ENCODE measurements around the gene LRMDA.

Gene LRMDA

DNA sequence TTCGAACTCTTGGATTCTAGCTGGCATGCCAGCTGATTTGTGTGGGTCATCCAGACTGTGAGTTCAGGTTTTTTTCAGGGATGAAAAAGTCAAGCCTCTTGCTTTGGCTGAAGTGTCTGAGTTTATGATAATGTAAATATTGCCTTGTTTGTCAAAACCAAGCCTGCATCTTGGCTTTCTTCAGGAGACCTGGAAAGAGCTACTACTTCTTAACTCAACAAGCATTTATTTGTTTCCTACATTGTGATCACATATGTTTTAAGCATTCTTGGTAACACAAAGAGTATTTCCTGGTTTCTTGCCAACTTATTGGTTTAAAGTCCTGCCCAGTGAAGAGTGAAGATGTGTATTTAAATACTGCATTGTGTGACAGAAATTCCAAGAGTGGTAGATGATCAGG lies 407.1 kb downstream of the LRMDA start:
- TF ChIP-seq, protein P1, sequence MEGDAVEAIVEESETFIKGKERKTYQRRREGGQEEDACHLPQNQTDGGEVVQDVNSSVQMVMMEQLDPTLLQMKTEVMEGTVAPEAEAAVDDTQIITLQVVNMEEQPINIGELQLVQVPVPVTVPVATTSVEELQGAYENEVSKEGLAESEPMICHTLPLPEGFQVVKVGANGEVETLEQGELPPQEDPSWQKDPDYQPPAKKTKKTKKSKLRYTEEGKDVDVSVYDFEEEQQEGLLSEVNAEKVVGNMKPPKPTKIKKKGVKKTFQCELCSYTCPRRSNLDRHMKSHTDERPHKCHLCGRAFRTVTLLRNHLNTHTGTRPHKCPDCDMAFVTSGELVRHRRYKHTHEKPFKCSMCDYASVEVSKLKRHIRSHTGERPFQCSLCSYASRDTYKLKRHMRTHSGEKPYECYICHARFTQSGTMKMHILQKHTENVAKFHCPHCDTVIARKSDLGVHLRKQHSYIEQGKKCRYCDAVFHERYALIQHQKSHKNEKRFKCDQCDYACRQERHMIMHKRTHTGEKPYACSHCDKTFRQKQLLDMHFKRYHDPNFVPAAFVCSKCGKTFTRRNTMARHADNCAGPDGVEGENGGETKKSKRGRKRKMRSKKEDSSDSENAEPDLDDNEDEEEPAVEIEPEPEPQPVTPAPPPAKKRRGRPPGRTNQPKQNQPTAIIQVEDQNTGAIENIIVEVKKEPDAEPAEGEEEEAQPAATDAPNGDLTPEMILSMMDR (conservative IDR thresholded peaks at IDR 0.05; ENCODE audit: low read length), result no peak
- DNase-seq (ENCODE audit: low read depth), result no peak
- H3K4me3 ChIP-seq (ENCODE audit: low read length), result no peak overlapping the region

DNA sequence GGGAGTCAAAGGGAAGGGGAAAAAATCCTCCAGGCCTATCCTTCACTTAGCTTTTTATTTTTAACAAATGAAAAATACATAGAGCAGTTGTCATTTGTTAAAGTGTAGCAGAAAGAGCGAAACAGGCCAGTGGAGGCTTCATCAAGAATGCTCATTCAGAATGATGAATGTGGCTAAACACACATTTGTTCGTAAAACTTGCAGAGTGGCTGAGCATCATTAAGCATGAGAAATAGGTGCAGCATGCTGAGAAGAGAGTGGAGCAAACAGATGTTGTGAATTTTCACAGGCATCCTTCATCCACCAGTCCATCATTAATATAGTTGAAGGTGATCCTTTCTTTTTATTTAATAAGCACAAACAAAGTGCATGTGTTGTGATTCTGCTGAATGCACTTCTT lies 407.6 kb downstream of the LRMDA start:
- TF ChIP-seq, protein P1 (conservative IDR thresholded peaks at IDR 0.05; ENCODE audit: low read length), result no peak
- DNase-seq (ENCODE audit: low read depth), result no peak
- H3K4me3 ChIP-seq (ENCODE audit: low read length), result no peak overlapping the region

DNA sequence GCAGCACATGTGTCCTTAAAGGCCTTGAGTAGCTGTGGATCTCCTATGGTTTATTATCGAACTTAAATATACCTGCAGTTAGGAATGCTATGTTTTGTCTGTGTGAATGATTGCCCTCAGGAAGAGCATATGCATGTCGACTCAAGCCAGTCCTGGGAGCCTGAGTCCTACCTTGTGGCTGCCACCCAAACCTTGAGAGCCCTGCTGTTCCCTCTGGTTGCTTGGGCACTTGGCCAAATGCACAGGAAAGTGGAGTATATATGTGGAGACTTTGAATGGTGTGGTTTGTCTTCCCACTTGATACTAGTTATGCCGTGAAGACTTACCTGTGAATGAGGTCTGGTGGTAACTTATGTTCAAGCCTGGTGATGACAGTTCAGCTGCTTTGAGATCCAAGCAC lies 409.8 kb downstream of the LRMDA start:
- TF ChIP-seq, protein P1 (conservative IDR thresholded peaks at IDR 0.05; ENCODE audit: low read length), result no peak
- DNase-seq (ENCODE audit: low read depth), result no peak
- no peak overlapping the region for H3K4me3 ChIP-seq (ENCODE audit: low read length)

DNA sequence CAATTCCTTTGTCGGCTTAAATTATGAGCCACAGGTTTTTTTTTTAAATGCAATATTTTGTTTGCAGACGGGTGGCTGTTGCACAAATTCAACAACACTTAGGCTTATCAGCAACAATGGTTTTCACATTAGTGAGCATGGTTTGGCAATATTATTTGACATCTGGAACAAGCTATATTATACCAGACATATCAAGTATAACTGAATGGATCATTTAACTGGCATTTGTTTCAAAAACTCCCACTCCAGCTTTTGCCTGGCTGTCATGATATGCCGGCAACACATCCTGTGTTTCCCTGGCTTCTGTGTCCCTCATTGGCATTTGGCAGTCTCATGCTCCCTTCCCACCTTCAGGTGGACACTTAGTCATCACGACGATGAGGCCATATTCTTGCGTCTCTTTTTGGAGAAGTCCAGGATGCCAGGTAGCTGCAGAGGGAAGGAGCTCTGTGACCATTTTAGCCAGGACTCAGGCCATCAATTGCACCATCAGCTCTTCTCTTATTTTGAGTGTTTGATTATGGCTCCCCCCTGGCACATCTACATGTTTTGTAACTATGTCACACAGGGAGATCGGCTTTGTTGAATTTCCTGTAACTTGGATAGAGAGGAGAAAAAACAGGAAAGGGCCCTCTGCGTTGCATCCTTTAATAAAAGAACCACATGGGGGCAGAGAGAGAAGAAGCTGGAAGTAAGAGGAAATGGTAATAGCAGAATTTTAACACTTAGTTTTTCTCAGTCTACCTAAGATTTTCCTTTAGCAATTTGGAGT lies 413.9 kb downstream of the LRMDA start:
- H3K4me3 ChIP-seq (ENCODE audit: low read length), result no peak overlapping the region
- TF ChIP-seq, protein P1 (conservative IDR thresholded peaks at IDR 0.05; ENCODE audit: low read length), result no peak
- no peak for DNase-seq (ENCODE audit: low read depth)

DNA sequence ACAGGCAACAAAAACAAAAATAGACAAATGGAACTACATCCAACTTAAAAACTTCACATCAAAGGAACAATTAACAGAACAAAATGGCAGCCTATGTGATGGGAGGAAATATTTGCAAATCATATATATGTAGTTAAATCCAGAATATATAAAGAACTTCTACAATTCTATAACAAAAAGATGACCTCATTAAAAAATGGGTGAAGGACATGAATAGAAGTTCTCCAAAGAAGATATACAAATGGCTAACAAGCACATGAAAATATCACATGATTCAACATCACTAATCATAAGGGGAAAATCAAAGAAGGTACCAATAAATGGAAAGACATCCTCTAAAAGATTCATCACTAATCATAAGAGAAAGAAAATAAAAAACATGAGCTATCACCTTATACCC lies 416.1 kb downstream of the LRMDA start:
- DNase-seq (ENCODE audit: low read depth), result no peak
- H3K4me3 ChIP-seq (ENCODE audit: low read length), result no peak overlapping the region
- TF ChIP-seq, protein P1 (conservative IDR thresholded peaks at IDR 0.05; ENCODE audit: low read length), result no peak

DNA sequence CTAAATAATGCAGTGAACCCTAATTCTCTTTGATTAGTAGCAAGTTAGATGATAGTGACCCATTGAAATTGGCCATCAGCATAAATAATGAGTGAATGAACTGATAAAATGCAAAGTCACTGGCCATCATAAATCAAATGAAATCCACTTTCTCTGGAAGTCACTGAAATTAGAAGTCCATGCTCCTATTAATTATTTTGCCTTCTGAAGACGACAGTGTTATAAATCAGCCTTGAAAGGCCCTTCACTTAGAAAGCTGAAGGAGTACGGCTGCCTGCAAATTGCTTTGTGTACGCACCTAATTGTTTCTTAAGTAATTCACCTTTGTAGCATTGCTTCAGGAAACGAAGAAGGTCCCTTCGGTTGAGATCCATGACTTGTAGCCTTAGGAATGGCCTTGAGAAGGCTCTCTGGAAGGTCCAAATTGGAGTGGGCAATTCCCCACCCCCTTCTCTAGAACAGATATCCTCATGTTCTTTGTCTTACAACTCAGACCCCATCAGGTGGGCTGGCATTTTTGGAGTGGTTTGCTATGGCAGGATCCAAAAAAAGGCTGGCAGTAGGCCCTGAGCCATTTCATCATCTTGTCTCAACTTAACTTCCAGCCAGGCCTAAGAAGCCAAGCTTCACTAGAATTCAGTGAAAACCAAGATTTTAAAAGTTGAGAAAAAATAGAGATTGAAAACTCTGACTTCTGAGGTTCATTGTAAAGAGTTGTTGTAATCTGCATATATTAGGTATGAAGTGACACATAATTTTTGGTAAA lies 420.3 kb downstream of the LRMDA start:
- TF ChIP-seq, protein P1 (conservative IDR thresholded peaks at IDR 0.05; ENCODE audit: low read length), result no peak

More for the DNA sequence above, 420.3 kb downstream of the LRMDA start:
- no peak for DNase-seq (ENCODE audit: low read depth)
- no peak overlapping the region for H3K4me3 ChIP-seq (ENCODE audit: low read length)

Data from AG10803 (cell line).